ENCODE measurements around the gene FGA. TPM values are rescaled to one million over a fixed set of nuclear protein-coding genes. Genes with fewer than 3 reads are reported as not detected.

The FGA gene
- total RNA-seq, 1 donor from 2014 or later, result not detected

GRCh38 chr4:154593868-154594267 lies 3.3 kb upstream of the FGA start:
- no peak overlapping the region for H3K4me3 Mint-ChIP-seq
- CTCF ChIA-PET, result interaction anchor here (0.7 to 1.0 kb wide), 2 partner anchors 25 to 28 kb away, joined by 3 to 4 read pairs; no protein-coding TSS in a partner anchor

GRCh38 chr4:154591890-154592289 lies 1.3 kb upstream of the FGA start:
- intact Hi-C loops (cut with micrococcal nuclease), result no loop called here
- Mint-ChIP-seq H3K4me3 (no peak overlapping the region), H3K36me3 (ENCODE audit: low read depth) (no peaks in the 10 kb centered on the region), H3K4me1 (no peaks in the 10 kb centered on the region), H3K9me3 (no peaks in the 10 kb centered on the region), H3K27me3 (peaks cover 5% of the 10 kb centered on the region), H3K27ac (no peak overlapping the region)
- ChIA-PET POLR2A (no interaction called here), CTCF (no interaction called here)
- DNase-seq, result no peak
- no peak for ATAC-seq (ENCODE audit: low read depth)
- no peak for TF ChIP-seq CTCF (IDR thresholded peaks at IDR 0.05)

More at GRCh38 chr4:154593868-154594267, 3.3 kb upstream of the FGA start:
- intact Hi-C loops (cut with micrococcal nuclease), result no loop called here
- Mint-ChIP-seq H3K27ac (no peak overlapping the region), H3K27me3 (peaks cover 6% of the 10 kb centered on the region), H3K9me3 (no peaks in the 10 kb centered on the region), H3K36me3 (ENCODE audit: low read depth) (no peaks in the 10 kb centered on the region), H3K4me1 (no peaks in the 10 kb centered on the region)
- POLR2A ChIA-PET, result no interaction called here
- no peak for ATAC-seq (ENCODE audit: low read depth)
- no peak for DNase-seq
- TF ChIP-seq CTCF (IDR thresholded peaks at IDR 0.05), result no peak

- ATAC-seq (ENCODE audit: low read depth) (no peak), DNase-seq (no peak)
- H3K4me3 Mint-ChIP-seq, result no peak overlapping the region
- POLR2A ChIA-PET, result no interaction called here
- intact Hi-C loops (cut with micrococcal nuclease), result no loop called here
- H3K36me3 Mint-ChIP-seq (ENCODE audit: low read depth), result no peaks in the 10 kb centered on the region
- H3K27ac Mint-ChIP-seq, result no peak overlapping the region
- peaks cover 5% of the 10 kb centered on the region for H3K27me3 Mint-ChIP-seq
- H3K4me1 Mint-ChIP-seq, result no peaks in the 10 kb centered on the region
- no peak for TF ChIP-seq CTCF (IDR thresholded peaks at IDR 0.05)
- CTCF ChIA-PET, result no interaction called here
- H3K9me3 Mint-ChIP-seq, result no peaks in the 10 kb centered on the region
These were observed 995 bp downstream of the FGA start for GRCh38 chr4:154589296-154590197.

- Mint-ChIP-seq H3K9me3 (no peaks in the 10 kb centered on the region), H3K4me3 (no peak overlapping the region), H3K4me1 (no peaks in the 10 kb centered on the region), H3K27me3 (peaks cover 5% of the 10 kb centered on the region), H3K27ac (no peak overlapping the region), H3K36me3 (ENCODE audit: low read depth) (no peaks in the 10 kb centered on the region)
- intact Hi-C loops (cut with micrococcal nuclease), result no loop called here
- DNase-seq (no peak), ATAC-seq (ENCODE audit: low read depth) (no peak)
- ChIA-PET POLR2A (no interaction called here), CTCF (no interaction called here)
- no peak for TF ChIP-seq CTCF (IDR thresholded peaks at IDR 0.05)
These were observed 2.3 kb downstream of the FGA start for GRCh38 chr4:154588198-154588597.

- H3K4me3 Mint-ChIP-seq, result no peak overlapping the region
- DNase-seq (no peak), ATAC-seq (ENCODE audit: low read depth) (no peak)
- H3K27ac Mint-ChIP-seq, result no peak overlapping the region
- peaks cover 5% of the 10 kb centered on the region for H3K27me3 Mint-ChIP-seq
- ChIA-PET CTCF (no interaction called here), POLR2A (no interaction called here)
- H3K4me1 Mint-ChIP-seq, result no peaks in the 10 kb centered on the region
- no peaks in the 10 kb centered on the region for H3K36me3 Mint-ChIP-seq (ENCODE audit: low read depth)
- intact Hi-C loops (cut with micrococcal nuclease), result no loop called here
- H3K9me3 Mint-ChIP-seq, result no peaks in the 10 kb centered on the region
- no peak for TF ChIP-seq CTCF (IDR thresholded peaks at IDR 0.05)
These were observed 4.1 kb downstream of the FGA start for GRCh38 chr4:154586296-154587033.

Measured in activated B cell treated with CpG ODN at 0.5 μM for 24 hours (primary cell).